Fibroblast of lung (primary cell): ENCODE results near the gene INTS11.

ENCODE experiments used
- CTCF ChIP-seq, 2 donors: IDR thresholded peaks in 1 of 2; conservative IDR thresholded peaks in 1 of 2; 1 replicate in 1 of 2; 2 replicates in 1 of 2; pipeline ENCODE4 v1.5.1; 2011 to 2012; ENCODE audit warnings: low read length in 2 of 2, control low read depth in 1 of 2, inconsistent platforms in 1 of 2, low read depth in 1 of 2, mild to moderate bottlenecking in 1 of 2
- EZH2 ChIP-seq: IDR thresholded peaks from 2 replicates; pipeline ENCODE4 v1.5.1; 2012; ENCODE audit warnings: low read length, control low read depth, mild to moderate bottlenecking; ENCODE audit errors: missing control alignments

GRCh38 chr1:1336446-1336845, 12.0 kb upstream of the INTS11 start:
- no peak for TF ChIP-seq CTCF (conservative IDR thresholded peaks at IDR 0.05 in 1 of 2, IDR thresholded peaks at IDR 0.05 in 1 of 2; ENCODE audit: low read depth in 1 of 2, low read length in 2 of 2)
- no peak for TF ChIP-seq EZH2
